T-helper 17 cell (primary cell): Measurements from ENCODE around the gene RGS18. TPM values are rescaled to one million over a fixed set of nuclear protein-coding genes. Genes with fewer than 3 reads are reported as not detected.
"Not testable (repeated sequence)": the region's sequence is repeated elsewhere in the genome, so short reads cannot be mapped to it uniquely, and the experiment has no call there.

ENCODE experiments used
- ATAC-seq: fragments of 150-1000 bp; cut with Tn5 transposase; 2 replicates; pipeline ENCODE4 v1.10.0; 2021; ENCODE audit warnings: mild to moderate bottlenecking, moderate library complexity
- DNase-seq, 3 donors: peaks; one replicate each; pipeline versions ENCODE4 v3.0.0 to v3.0.0-alpha.2; 2020 to 2021
- H3K9me3 ChIP-seq: one replicate; pipeline ENCODE4 v1.7.0; 2013; ENCODE audit warnings: low read length, mild to moderate bottlenecking; ENCODE audit not compliant: control insufficient read depth, poor library complexity, severe bottlenecking
- H3K27ac Mint-ChIP-seq: one replicate; pipeline ENCODE4 v1.8.0; 2022; ENCODE audit warnings: mild to moderate bottlenecking, moderate library complexity, mixed read lengths
- H3K27me3 Mint-ChIP-seq: one replicate; pipeline ENCODE4 v1.8.0; 2022; ENCODE audit warnings: mixed read lengths
- H3K36me3 Mint-ChIP-seq: one replicate; pipeline ENCODE4 v1.8.0; 2022; ENCODE audit warnings: low read depth, mixed read lengths
- H3K4me1 Mint-ChIP-seq: one replicate; pipeline ENCODE4 v1.8.0; 2022; ENCODE audit warnings: mild to moderate bottlenecking, mixed read lengths
- H3K4me3 Mint-ChIP-seq: one replicate; pipeline ENCODE4 v1.8.0; 2022; ENCODE audit warnings: mild to moderate bottlenecking, moderate library complexity, mixed read lengths
- total RNA-seq, 4 donors: library from RNA in 2 of 4; stranded (reverse) in 2 of 4; gene quantifications; one replicate each; pipeline ENCODE4 v1.2.3 and lab custom pipeline; 2022 to 2026

RGS18 gene
- total RNA-seq (100 to 1,000 TPM in 1 of 2 donors, 1 to 10 TPM in 1; 6.3 to 106 TPM), total RNA-seq (lab: John Stamatoyannopoulos, UW) (3.8 to 5.0 reads per million in 2 donors)

- peak within 1 kb of the TSS; percentile 55 for H3K4me3 Mint-ChIP-seq
- H3K9me3 ChIP-seq: no peaks in the 10 kb centered on the region
- H3K36me3 Mint-ChIP-seq: no peaks in the 10 kb centered on the region
- DNase-seq (no peak), ATAC-seq (peak; percentile 35)
- H3K27me3 Mint-ChIP-seq: no peaks in the 10 kb centered on the region
- no peaks in the 10 kb centered on the region for H3K4me1 Mint-ChIP-seq
- H3K27ac Mint-ChIP-seq: peak within 1 kb of the TSS; percentile 41
These were observed at the start of gene RGS18 for GRCh38 chr1:192158181-192158580. RGS18 (plus strand) TSS chr1:192158462; CDS start chr1:192158638, 176 bp downstream.

GRCh38 chr1:192109576-192109975 is 48.7 kb upstream of the RGS18 start:
- H3K9me3 ChIP-seq: no peaks in the 10 kb centered on the region
- Mint-ChIP-seq H3K27me3 (no peaks in the 10 kb centered on the region), H3K4me1 (no peaks in the 10 kb centered on the region), H3K36me3 (no peaks in the 10 kb centered on the region), H3K27ac (no peak overlapping the region), H3K4me3 (no peak overlapping the region)
- ATAC-seq: no peak
- no peak for DNase-seq

GRCh38 chr1:192115000-192115399 is 43.3 kb upstream of the RGS18 start:
- Mint-ChIP-seq H3K27ac (no peak overlapping the region), H3K4me3 (no peak overlapping the region), H3K4me1 (no peaks in the 10 kb centered on the region), H3K36me3 (no peaks in the 10 kb centered on the region), H3K27me3 (no peaks in the 10 kb centered on the region)
- no peak for DNase-seq
- ATAC-seq: no peak
- H3K9me3 ChIP-seq: no peaks in the 10 kb centered on the region

- H3K36me3 Mint-ChIP-seq: no peaks in the 10 kb centered on the region
- H3K27ac Mint-ChIP-seq: no peak overlapping the region
- DNase-seq: no peak
These were observed 39.3 kb upstream of the RGS18 start for GRCh38 chr1:192118881-192119405.

GRCh38 chr1:192119701-192120100 is 38.6 kb upstream of the RGS18 start:
- Mint-ChIP-seq H3K27me3 (no peaks in the 10 kb centered on the region), H3K36me3 (no peaks in the 10 kb centered on the region), H3K4me1 (no peaks in the 10 kb centered on the region), H3K4me3 (no peak overlapping the region), H3K27ac (no peak overlapping the region)
- no peaks in the 10 kb centered on the region for H3K9me3 ChIP-seq
- DNase-seq: no peak
- ATAC-seq: no peak

More at GRCh38 chr1:192118881-192119405, 39.3 kb upstream of the RGS18 start:
- H3K9me3 ChIP-seq: no peaks in the 10 kb centered on the region
- Mint-ChIP-seq H3K4me1 (no peaks in the 10 kb centered on the region), H3K27me3 (no peaks in the 10 kb centered on the region), H3K4me3 (no peak overlapping the region)
- no peak for ATAC-seq

GRCh38 chr1:192122668-192123067 is 35.6 kb upstream of the RGS18 start:
- H3K27me3 Mint-ChIP-seq: no peaks in the 10 kb centered on the region

GRCh38 chr1:192123212-192123611 is 35.0 kb upstream of the RGS18 start:
- Mint-ChIP-seq H3K27ac (no peak overlapping the region), H3K27me3 (no peaks in the 10 kb centered on the region), H3K36me3 (no peaks in the 10 kb centered on the region), H3K4me3 (no peak overlapping the region), H3K4me1 (no peaks in the 10 kb centered on the region)
- H3K9me3 ChIP-seq: no peaks in the 10 kb centered on the region
- DNase-seq (no peak), ATAC-seq (no peak)

More at GRCh38 chr1:192122668-192123067, 35.6 kb upstream of the RGS18 start:
- no peak for DNase-seq
- Mint-ChIP-seq H3K4me3 (no peak overlapping the region), H3K27ac (no peak overlapping the region), H3K4me1 (no peaks in the 10 kb centered on the region), H3K36me3 (no peaks in the 10 kb centered on the region)
- no peaks in the 10 kb centered on the region for H3K9me3 ChIP-seq
- ATAC-seq: no peak

GRCh38 chr1:192126030-192126619 is 32.1 kb upstream of the RGS18 start:
- no peaks in the 10 kb centered on the region for H3K9me3 ChIP-seq
- ATAC-seq (no peak), DNase-seq (no peak)
- Mint-ChIP-seq H3K36me3 (no peaks in the 10 kb centered on the region), H3K27ac (no peak overlapping the region), H3K4me1 (no peaks in the 10 kb centered on the region), H3K4me3 (no peak overlapping the region), H3K27me3 (no peaks in the 10 kb centered on the region)

- no peak overlapping the region for H3K27ac Mint-ChIP-seq
- no peaks in the 10 kb centered on the region for H3K9me3 ChIP-seq
- no peaks in the 10 kb centered on the region for H3K27me3 Mint-ChIP-seq
- no peak for ATAC-seq
- no peak for DNase-seq
- H3K4me3 Mint-ChIP-seq: no peak overlapping the region
- no peaks in the 10 kb centered on the region for H3K36me3 Mint-ChIP-seq
- no peaks in the 10 kb centered on the region for H3K4me1 Mint-ChIP-seq
These were observed 28.1 kb upstream of the RGS18 start for GRCh38 chr1:192130175-192130574.

- H3K27ac Mint-ChIP-seq, H3K27me3 Mint-ChIP-seq, H3K9me3 ChIP-seq, H3K4me1 Mint-ChIP-seq, H3K4me3 Mint-ChIP-seq, ATAC-seq, H3K36me3 Mint-ChIP-seq, DNase-seq: not testable (repeated sequence)
These were observed 27.4 kb upstream of the RGS18 start for GRCh38 chr1:192130865-192131264.

GRCh38 chr1:192131914-192132313 is 26.3 kb upstream of the RGS18 start:
- no peak overlapping the region for H3K4me3 Mint-ChIP-seq
- no peaks in the 10 kb centered on the region for H3K9me3 ChIP-seq

GRCh38 chr1:192133350-192133926 is 24.8 kb upstream of the RGS18 start:
- no peaks in the 10 kb centered on the region for H3K36me3 Mint-ChIP-seq
- DNase-seq: no peak
- no peak overlapping the region for H3K4me3 Mint-ChIP-seq
- no peaks in the 10 kb centered on the region for H3K4me1 Mint-ChIP-seq
- no peaks in the 10 kb centered on the region for H3K27me3 Mint-ChIP-seq
- no peak for ATAC-seq
- no peak overlapping the region for H3K27ac Mint-ChIP-seq
- H3K9me3 ChIP-seq: no peaks in the 10 kb centered on the region

More at GRCh38 chr1:192131914-192132313, 26.3 kb upstream of the RGS18 start:
- Mint-ChIP-seq H3K27me3 (no peaks in the 10 kb centered on the region), H3K4me1 (no peaks in the 10 kb centered on the region), H3K27ac (no peak overlapping the region), H3K36me3 (no peaks in the 10 kb centered on the region)
- DNase-seq: no peak
- ATAC-seq: no peak

GRCh38 chr1:192140382-192140781 is 17.9 kb upstream of the RGS18 start:
- no peaks in the 10 kb centered on the region for H3K27me3 Mint-ChIP-seq
- ATAC-seq (no peak), DNase-seq (no peak)

GRCh38 chr1:192147221-192147620 is 11.0 kb upstream of the RGS18 start:
- Mint-ChIP-seq H3K27me3 (no peaks in the 10 kb centered on the region), H3K36me3 (no peaks in the 10 kb centered on the region), H3K4me3 (no peak overlapping the region), H3K4me1 (no peaks in the 10 kb centered on the region), H3K27ac (no peak overlapping the region)
- no peaks in the 10 kb centered on the region for H3K9me3 ChIP-seq
- DNase-seq: no peak
- ATAC-seq: no peak

More at GRCh38 chr1:192140382-192140781, 17.9 kb upstream of the RGS18 start:
- no peak overlapping the region for H3K27ac Mint-ChIP-seq
- no peaks in the 10 kb centered on the region for H3K4me1 Mint-ChIP-seq
- H3K9me3 ChIP-seq: no peaks in the 10 kb centered on the region
- no peak overlapping the region for H3K4me3 Mint-ChIP-seq
- no peaks in the 10 kb centered on the region for H3K36me3 Mint-ChIP-seq
